K562 (cell line): ENCODE results near the gene GNB5. TPM values are rescaled to one million over a fixed set of nuclear protein-coding genes. Genes with fewer than 3 reads are reported as not detected.
A peak's percentile ranks its signal among the peaks of the same experiment; 100 is the strongest.

Experiments
- ATF7 ChIP-seq: fragments of 450-650 bp; IDR thresholded peaks from 2 replicates; pipeline ENCODE4 v1.7.1; 2014; ENCODE audit warnings: mild to moderate bottlenecking, moderate library complexity
- BRD9 ChIP-seq: fragments of 450-650 bp; IDR thresholded peaks from 2 replicates; pipeline ENCODE4 v1.6.1; 2018; ENCODE audit warnings: low read depth; ENCODE audit not compliant: partially characterized antibody
- CEBPG ChIP-seq, 3 experiments: fragments of 200-800 bp in 1 of 3; sonication (Bioruptor generic) in 1 of 3; sonication (generic) in 1 of 3; formaldehyde crosslinking in 1 of 3; IDR thresholded peaks in 2 of 3; conservative IDR thresholded peaks in 1 of 3; 2 replicates each; pipeline versions ENCODE4 v1.6.1 to v1.8.0; 2016 to 2022; ENCODE audit warnings: missing compliant biosample characterization in 2 of 3, missing genetic modification characterization in 2 of 3, mild to moderate bottlenecking in 1 of 3, missing genetic modification reagents in 1 of 3
- DMBX1 ChIP-seq: fragments of 250-450 bp; sonication (Bioruptor Pico); IDR thresholded peaks from 2 replicates; pipeline ENCODE4 v1.8.0; 2022; ENCODE audit warnings: inconsistent platforms, mild to moderate bottlenecking, moderate library complexity, borderline replicate concordance
- ETS2 ChIP-seq: IDR thresholded peaks from 2 replicates; pipeline ENCODE4 v1.6.1; 2016; ENCODE audit warnings: borderline replicate concordance, missing genetic modification characterization, mild to moderate bottlenecking, moderate library complexity, missing compliant biosample characterization; ENCODE audit not compliant: poor library complexity, severe bottlenecking
- EZH2 ChIP-seq: IDR thresholded peaks from 2 replicates; pipeline ENCODE4 v1.6.1; 2012; ENCODE audit warnings: low read depth, mild to moderate bottlenecking, inconsistent platforms, low read length, borderline replicate concordance
- FOXO4 ChIP-seq: fragments of 450-650 bp; formaldehyde crosslinking; IDR thresholded peaks from 2 replicates; pipeline ENCODE4 v1.4.0; 2020; ENCODE audit warnings: mild to moderate bottlenecking, moderate library complexity
- GTF2E2 ChIP-seq: fragments of 200-800 bp; sonication (Bioruptor generic); IDR thresholded peaks from 2 replicates; pipeline ENCODE4 v1.6.1; 2016; ENCODE audit warnings: missing genetic modification characterization, missing compliant biosample characterization
- HES1 ChIP-seq: fragments of 450-650 bp; IDR thresholded peaks from 2 replicates; pipeline ENCODE4 v1.6.1; 2016; ENCODE audit warnings: low read depth, mild to moderate bottlenecking, moderate library complexity
- HIVEP1 ChIP-seq: fragments of 250-450 bp; sonication (Bioruptor Pico); IDR thresholded peaks from 2 replicates; pipeline ENCODE4 v1.4.0; 2020; ENCODE audit warnings: mild to moderate bottlenecking
- MAX ChIP-seq: sonication (generic); formaldehyde crosslinking; IDR thresholded peaks from 2 replicates; pipeline ENCODE4 v1.9.0; 2022; ENCODE audit warnings: mild to moderate bottlenecking, missing genetic modification reagents
- MXI1 ChIP-seq: IDR thresholded peaks from 2 replicates; pipeline ENCODE4 v1.6.1; 2011; ENCODE audit warnings: low read depth, mild to moderate bottlenecking, improper control_type of control experiment, low read length
- NFE2L1 ChIP-seq: fragments of 450-650 bp; IDR thresholded peaks from 2 replicates; pipeline ENCODE4 v1.6.1; 2016; ENCODE audit warnings: missing genetic modification characterization, low read depth, mild to moderate bottlenecking, missing compliant biosample characterization, moderate library complexity, borderline replicate concordance
- SOX6 ChIP-seq: fragments of 450-650 bp; IDR thresholded peaks from 2 replicates; pipeline ENCODE4 v1.6.1; 2014; ENCODE audit warnings: mild to moderate bottlenecking
- ZBTB5 ChIP-seq: fragments of 450-650 bp; IDR thresholded peaks from 2 replicates; pipeline ENCODE4 v1.6.1; 2017; ENCODE audit warnings: antibody characterized with exemption
- ZNF609 ChIP-seq: sonication (generic); formaldehyde crosslinking; IDR thresholded peaks from 2 replicates; pipeline ENCODE4 v1.8.1; 2023; ENCODE audit warnings: missing genetic modification reagents, mild to moderate bottlenecking, borderline replicate concordance
- polyA plus RNA-seq, 8 experiments: library from polyadenylated mRNA; depleted of rRNA in 4 of 8; stranded (reverse) in 5 of 8; unstranded in 3 of 8; fragments of >200 nt; fragmentation: Nextera tagmentation in 2 of 8; fragmentation: Illumina TruSeq in 1 of 8; extraction: Ambion mirVana in 2 of 8; extraction: Trizol in 1 of 8; gene quantifications; 2 replicates each; pipeline versions ENCODE4 v1.2.1 to v1.2.3, GENCODE V29; 2011 to 2014; ENCODE audit warnings: inconsistent platforms in 1 of 8, missing spikeins in 1 of 8
- total RNA-seq, 7 experiments: library from RNA; depleted of rRNA in 6 of 7; stranded (reverse); fragments of >200 nt in 6 of 7; fragmentation: Illumina TruSeq in 2 of 7; extraction: Trizol in 2 of 7; gene quantifications; 2 replicates each; pipeline versions ENCODE4 v1.2.1 to v1.2.3, GENCODE V29; 2011 to 2021; ENCODE audit warnings: low replicate concordance in 1 of 7

GNB5 gene
- total and polyA plus RNA-seq, 9 of the 15 experiments (the other 6 are each of a cell fraction or from before 2014, with no cell fraction given), result 0.11 to 2.1 (median 0.77) TPM

GRCh38 chr15:52137432-52138357, 53.5 kb downstream of the GNB5 start (continued):
- TF ChIP-seq ZBTB5 (no peak), BRD9 (no peak), GTF2E2 (tag) (no peak), HIVEP1 (CRISPR knock-in tag) (no peak), NFE2L1 (tag) (no peak), CEBPG (CRISPR knock-in tag; IDR thresholded peaks at IDR 0.05) (peak; percentile 72; the same call in 1 of the 2 replicates), CEBPG (tag; conservative IDR thresholded peaks at IDR 0.05 in 1 of 2, IDR thresholded peaks at IDR 0.05 in 1 of 2) (peak; percentile 40 to 47; a peak in 3 of 4 replicates), SOX6 (peak; percentile 42; the same call in 1 of the 2 replicates), ATF7 (peak; percentile 48; the same call in 1 of the 2 replicates), MXI1 (no peak), EZH2 (no peak), FOXO4 (CRISPR knock-in tag) (no peak), DMBX1 (CRISPR knock-in tag) (peak; percentile 57; the same call in 1 of the 2 replicates), ZNF609 (CRISPR knock-in tag) (peak; percentile 81; the same call in 1 of the 2 replicates), MAX (CRISPR knock-in tag) (peak; percentile 71), ETS2 (tag) (no peak), HES1 (no peak)
